Measurements from ENCODE around the gene RP2.

Gene RP2

DNA sequence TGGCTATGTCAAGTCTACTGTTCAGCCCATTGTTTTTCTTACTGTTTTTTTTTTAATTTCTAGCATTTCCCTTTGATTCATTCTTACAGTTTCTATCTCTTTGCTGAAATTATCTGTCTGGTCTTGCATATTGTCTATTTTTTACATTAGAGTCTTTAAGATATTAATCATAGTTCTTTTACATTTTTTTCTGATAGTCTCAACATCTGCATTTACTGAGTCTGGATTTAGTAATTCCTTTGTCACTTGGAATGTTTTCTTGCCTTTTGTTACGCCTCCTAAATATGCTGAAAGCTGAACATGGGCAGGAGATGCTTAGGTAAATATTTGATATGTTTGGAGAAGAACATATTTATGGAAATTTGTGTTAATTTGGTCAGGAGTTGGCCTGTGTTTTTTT lies 85.8 kb downstream of the RP2 start:
- no peak for DNase-seq

DNA sequence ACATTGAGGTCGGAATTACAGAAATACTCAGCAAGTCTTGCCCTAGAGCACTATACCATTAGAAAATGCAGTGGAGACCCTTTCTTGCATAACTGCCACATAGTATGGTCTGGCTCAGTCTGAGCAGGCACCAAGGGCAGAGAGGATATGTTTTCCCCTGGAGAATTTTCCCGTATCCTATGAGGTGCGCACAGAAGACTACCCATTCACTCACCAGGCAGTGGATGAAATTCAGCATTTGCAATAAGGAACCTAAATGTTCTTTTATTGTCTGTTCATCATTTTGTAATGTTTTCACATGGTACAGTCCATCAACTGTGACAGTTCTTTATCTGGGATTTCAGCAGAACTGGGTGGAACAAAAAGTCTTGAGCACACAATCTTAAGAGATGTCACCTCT lies 90.9 kb downstream of the RP2 start:
- DNase-seq: no peak

GRCh38 chrX:46929439-46930261 lies 92.8 kb downstream of the RP2 start:
- DNase-seq: no peak

All from CD4-positive, alpha-beta T cell treated with Interleukin-21 for 1 hour (primary cell).